Measurements from ENCODE around the gene SACS. TPM values are rescaled to one million over a fixed set of nuclear protein-coding genes. Genes with fewer than 3 reads are reported as not detected.

SACS gene
- total and polyA plus RNA-seq, 4 donors = 0.50 to 7.2 (median 2.9) TPM

GRCh38 chr13:23460921-23461320, 27.4 kb upstream of the SACS start:
- TF ChIP-seq GABPA (IDR thresholded peaks at IDR 0.05 in 1 of 2, conservative IDR thresholded peaks at IDR 0.05 in 1 of 2) = no peak
- TF ChIP-seq TAF1 (conservative IDR thresholded peaks at IDR 0.05) = no peak
- no peak for TF ChIP-seq YY1 (IDR thresholded peaks at IDR 0.05)
- no peak for TF ChIP-seq MAX (IDR thresholded peaks at IDR 0.05)
- TF ChIP-seq ATF3 (IDR thresholded peaks at IDR 0.05) = no peak
- 90% methylated on average over 5 of the region's 5 CpGs for WGBS
- H3K9me3 ChIP-seq (ENCODE audit: control insufficient read depth in 4 of 4, low read length in 3 of 4) = no peaks in the 10 kb centered on the region
- H3K9ac ChIP-seq (ENCODE audit: low read depth in 1 of 2, low read length in 2 of 2) = no peak overlapping the region
- DNase-seq (ENCODE audit: low spot score) = no peak
- no peak overlapping the region for H3K27ac ChIP-seq (ENCODE audit: low read depth in 1 of 2, low read length in 2 of 2)
- peaks cover 0 to 6% (median 0%) of the 10 kb centered on the region in 4 donors for H3K27me3 ChIP-seq (ENCODE audit: control insufficient read depth in 4 of 4, insufficient read depth in 4 of 4, low read length in 3 of 4)
- no peaks in the 10 kb centered on the region for H3K36me3 ChIP-seq (ENCODE audit: control insufficient read depth in 4 of 4, insufficient read depth in 3 of 4, low read depth in 1 of 4, low read length in 3 of 4)
- H3K4me1 ChIP-seq (ENCODE audit: control insufficient read depth in 4 of 4, insufficient read depth in 4 of 4, low read length in 3 of 4) = peaks cover 2 to 5% (median 3%) of the 10 kb centered on the region in 4 donors
- no peak overlapping the region for H3K4me3 ChIP-seq (ENCODE audit: low read depth in 1 of 3, low read length in 3 of 3)

- Histone ChIP-seq H3K9me3 (ENCODE audit: control insufficient read depth in 4 of 4, low read length in 3 of 4) (no peaks in the 10 kb centered on the region), H3K36me3 (ENCODE audit: control insufficient read depth in 4 of 4, insufficient read depth in 3 of 4, low read depth in 1 of 4, low read length in 3 of 4) (no peaks in the 10 kb centered on the region), H3K4me1 (ENCODE audit: control insufficient read depth in 4 of 4, insufficient read depth in 4 of 4, low read length in 3 of 4) (peaks cover 0 to 2% (median 0%) of the 10 kb centered on the region in 4 donors), H3K27me3 (ENCODE audit: control insufficient read depth in 4 of 4, insufficient read depth in 4 of 4, low read length in 3 of 4) (peaks cover 0 to 6% (median 0%) of the 10 kb centered on the region in 4 donors), H3K4me3 (ENCODE audit: low read depth in 1 of 3, low read length in 3 of 3) (no peak overlapping the region), H3K9ac (ENCODE audit: low read depth in 1 of 2, low read length in 2 of 2) (no peak overlapping the region), H3K27ac (ENCODE audit: low read depth in 1 of 2, low read length in 2 of 2) (no peak overlapping the region)
- DNase-seq (ENCODE audit: low spot score) = no peak
- TF ChIP-seq FOXA2 (IDR thresholded peaks at IDR 0.05) (no peak), NR2F2 (IDR thresholded peaks at IDR 0.05) (no peak), REST (IDR thresholded peaks at IDR 0.05) (no peak), JUND (IDR thresholded peaks at IDR 0.05) (no peak), TAF1 (conservative IDR thresholded peaks at IDR 0.05) (no peak), EGR1 (IDR thresholded peaks at IDR 0.05; ENCODE audit: low read depth in 2 of 2) (no peak), GABPA (IDR thresholded peaks at IDR 0.05 in 1 of 2, conservative IDR thresholded peaks at IDR 0.05 in 1 of 2) (no peak), RXRA (IDR thresholded peaks at IDR 0.05) (no peak), MAX (IDR thresholded peaks at IDR 0.05) (no peak), HNF4A (conservative IDR thresholded peaks at IDR 0.05) (no peak), HNF4G (IDR thresholded peaks at IDR 0.05) (no peak), SP1 (IDR thresholded peaks at IDR 0.05) (no peak), FOXA1 (IDR thresholded peaks at IDR 0.05) (no peak), ATF3 (IDR thresholded peaks at IDR 0.05) (no peak), YY1 (IDR thresholded peaks at IDR 0.05) (no peak), CTCF (IDR thresholded peaks at IDR 0.05; ENCODE audit: low read depth, low read length, missing input control) (no peak), ZBTB33 (IDR thresholded peaks at IDR 0.05) (no peak), RAD21 (IDR thresholded peaks at IDR 0.05) (no peak)
- 46% methylated on average over 1 of the region's 1 CpG for WGBS
Observed at GRCh38 chr13:23460309-23460708, 26.8 kb upstream of the SACS start.

All from liver (tissue), 9 donors.